Adipose tissue (tissue), 3 donors: ENCODE results near the gene ADCY10. TPM values are rescaled to one million over a fixed set of nuclear protein-coding genes. Genes with fewer than 3 reads are reported as not detected.
"Not testable (repeated sequence)": the region's sequence is repeated elsewhere in the genome, so short reads cannot be mapped to it uniquely, and the experiment has no call there.

Experiments used
- H3K27ac ChIP-seq: one replicate; pipeline ENCODE4 v1.5.1; 2013; ENCODE audit warnings: low read depth, low read length
- WGBS, 3 donors: extraction: QIAGEN DNeasy Blood & Tissue Kit; methylation state at CpG; one replicate each; pipeline ENCODE4 v1.1.7; 2013; 5-methylcytosine and 5-hydroxymethylcytosine counted together
- polyA plus RNA-seq, 3 donors: library from polyadenylated mRNA; stranded (reverse); fragments of 200-250 nt; gene quantifications; one replicate each; pipeline ENCODE4 v1.2.3, GENCODE V29; 2013
- donor health status: healthy with polysubstance abuse.
- donor health status: Bipolar disorder and iron deficiency.
- donor health status: healthy.

Gene ADCY10
- polyA plus RNA-seq, 3 donors, result 0.09 to 0.18 (median 0.11) TPM

DNA sequence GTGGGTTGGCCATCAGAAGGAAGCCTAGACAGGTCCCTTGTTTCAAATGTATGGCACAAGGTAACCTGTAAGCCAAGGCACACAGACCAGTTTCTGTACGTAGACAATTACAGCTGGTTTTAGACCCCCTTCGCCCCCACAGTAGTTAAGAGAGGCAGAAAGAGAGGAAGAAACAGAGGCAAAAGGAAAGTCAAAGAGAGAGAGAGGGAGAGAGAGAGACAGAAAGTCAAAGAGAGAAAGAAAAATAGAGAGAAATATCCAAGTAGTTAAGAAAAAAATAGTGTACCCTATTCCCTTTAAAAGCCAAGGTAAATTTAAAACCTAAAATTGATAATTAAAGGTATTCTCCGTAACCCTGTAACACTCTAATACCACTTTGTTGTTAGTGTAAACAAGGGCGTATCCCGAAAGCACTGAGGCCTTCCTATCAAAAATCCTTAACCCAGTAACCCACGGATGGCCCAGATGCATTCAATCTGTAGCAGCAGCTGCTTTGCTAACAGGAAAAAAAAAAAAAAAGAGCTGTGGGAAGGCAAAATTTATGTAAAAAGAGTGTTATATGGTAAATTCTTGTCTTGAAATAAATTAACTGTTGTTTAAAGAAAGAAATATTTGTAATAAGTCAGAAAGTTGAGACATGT lies 49.4 kb downstream of the ADCY10 start:
- 83 to 86% (median 85%) methylated on average over 6 of the region's 6 CpGs for WGBS, 3 donors

DNA sequence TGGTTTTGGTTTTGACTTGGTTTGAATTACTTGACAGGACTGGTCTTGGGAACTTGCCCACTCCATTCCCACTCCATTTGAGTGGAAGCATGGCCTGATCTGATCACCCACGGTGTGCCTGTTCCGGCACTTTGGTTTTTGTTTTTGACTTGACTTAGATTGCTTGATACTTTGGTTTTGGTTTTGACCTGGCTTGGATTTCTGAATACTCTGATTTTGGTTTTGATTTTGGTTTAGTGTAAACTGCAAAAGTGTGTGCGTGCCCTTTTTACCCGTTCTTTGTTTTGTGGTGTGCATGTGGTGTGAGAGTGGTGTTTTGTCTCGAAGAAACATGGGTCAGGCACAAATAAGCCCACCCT lies 50.0 kb downstream of the ADCY10 start:
- 97 to 98% (median 97%) methylated on average over 5 of the region's 5 CpGs for WGBS, 3 donors
- no peak overlapping the region for H3K27ac ChIP-seq

More for the DNA sequence above, 49.4 kb downstream of the ADCY10 start:
- no peak overlapping the region for H3K27ac ChIP-seq

GRCh38 chr1:167863191-167863920 lies 50.6 kb downstream of the ADCY10 start:
- H3K27ac ChIP-seq, result not testable (repeated sequence)
- 90 to 97% (median 93%) methylated on average over 26 of the region's 26 CpGs for WGBS, 3 donors

DNA sequence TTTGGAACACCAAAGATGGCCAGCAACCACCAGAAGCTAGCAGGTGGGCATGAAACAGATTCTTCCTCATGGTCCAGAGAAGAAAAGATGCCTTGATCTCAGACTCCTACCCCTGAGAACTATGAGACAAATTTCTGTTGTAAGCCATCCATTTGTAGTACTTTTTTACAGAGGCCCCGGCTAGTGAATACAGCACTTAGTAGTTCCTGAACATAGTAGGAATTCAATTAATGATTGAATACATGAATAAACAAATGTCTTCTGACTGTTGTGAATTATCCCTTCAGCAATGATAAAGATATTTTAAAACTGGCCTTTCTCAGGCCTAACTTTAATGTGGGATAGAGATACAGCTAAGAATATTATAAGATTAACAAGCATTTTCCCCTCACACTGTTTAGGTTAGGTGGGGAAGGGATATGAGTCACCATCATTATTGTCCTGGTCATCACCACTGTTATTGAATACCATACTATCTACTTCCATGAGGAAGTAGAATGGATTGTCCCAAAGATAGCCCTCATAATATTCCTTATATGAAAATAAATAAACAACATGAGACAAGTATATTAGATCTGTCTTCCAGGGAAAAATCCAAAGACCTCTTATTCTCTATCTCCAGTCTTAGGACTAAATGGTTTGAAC lies 51.4 kb downstream of the ADCY10 start:
- H3K27ac ChIP-seq, result no peak overlapping the region
- 98 to 100% (median 100%) methylated on average over 1 of the region's 1 CpG for WGBS, 3 donors

DNA sequence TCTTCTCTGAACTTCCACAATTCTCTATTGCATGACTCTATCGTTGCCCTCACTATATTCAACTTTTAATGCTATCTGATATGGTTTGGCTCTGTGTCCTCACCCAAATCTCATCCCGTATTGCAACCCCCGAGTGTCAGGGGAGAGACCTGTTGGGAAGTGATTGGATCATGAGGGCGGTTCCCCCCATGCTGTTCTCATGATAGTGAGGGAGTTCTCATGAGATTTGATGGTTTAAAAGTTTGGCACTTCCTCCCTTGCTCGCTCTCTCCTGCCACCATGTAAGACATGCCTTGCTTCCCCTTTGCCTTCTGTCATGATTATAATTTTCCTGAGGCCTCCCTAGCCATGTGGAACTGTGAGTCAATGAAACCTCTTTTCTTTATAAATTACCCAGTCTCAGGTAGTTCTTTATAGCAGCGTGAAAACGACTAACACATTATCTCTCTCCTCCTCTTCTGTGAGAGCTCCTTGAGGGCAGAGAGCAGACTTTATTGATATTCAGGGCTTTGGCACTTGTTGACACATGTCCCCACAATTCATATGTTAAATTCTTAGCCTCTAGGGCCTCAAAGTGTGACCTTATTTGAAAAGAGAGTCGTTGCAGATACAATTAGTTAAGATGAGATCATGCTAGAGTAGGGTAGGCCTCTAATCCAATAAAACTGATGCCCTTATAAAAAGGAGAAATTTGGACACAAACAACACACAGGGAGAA lies 52.1 kb downstream of the ADCY10 start:
- 83 to 86% (median 84%) methylated on average over 8 of the region's 8 CpGs for WGBS, 3 donors
- H3K27ac ChIP-seq, result no peak overlapping the region

DNA sequence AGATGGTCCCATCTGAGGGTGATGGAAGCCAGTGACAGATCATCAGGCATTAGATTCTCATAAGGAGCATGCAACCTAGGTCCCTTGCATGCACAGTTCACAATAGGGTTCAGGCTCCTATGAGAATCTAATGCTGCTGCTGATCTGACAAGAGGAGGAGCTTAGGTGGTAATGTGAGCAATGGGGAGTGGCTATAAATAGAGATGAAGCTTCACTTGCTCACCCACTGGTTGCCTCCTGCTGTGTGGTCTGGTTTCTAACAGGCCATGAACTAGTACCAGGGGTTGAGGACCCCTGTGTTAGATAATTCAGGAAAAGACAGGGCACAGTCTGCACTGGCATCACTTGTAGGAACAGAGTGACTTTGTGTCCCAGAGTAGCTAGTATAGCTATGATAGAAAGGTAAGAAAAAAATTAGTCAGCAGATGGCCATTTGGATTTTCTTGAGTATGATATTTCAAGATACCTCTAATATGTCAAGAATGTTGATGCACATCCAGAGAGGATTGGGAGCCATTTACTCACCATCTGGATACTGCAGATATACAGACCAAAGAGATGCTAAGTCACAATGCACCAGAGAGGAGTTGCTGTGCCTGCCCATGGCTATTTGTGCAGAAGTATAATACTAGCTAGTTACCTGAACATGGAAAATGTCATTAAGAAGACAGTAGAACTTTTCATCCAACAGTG lies 53.6 kb downstream of the ADCY10 start:
- H3K27ac ChIP-seq, result no peak overlapping the region

DNA sequence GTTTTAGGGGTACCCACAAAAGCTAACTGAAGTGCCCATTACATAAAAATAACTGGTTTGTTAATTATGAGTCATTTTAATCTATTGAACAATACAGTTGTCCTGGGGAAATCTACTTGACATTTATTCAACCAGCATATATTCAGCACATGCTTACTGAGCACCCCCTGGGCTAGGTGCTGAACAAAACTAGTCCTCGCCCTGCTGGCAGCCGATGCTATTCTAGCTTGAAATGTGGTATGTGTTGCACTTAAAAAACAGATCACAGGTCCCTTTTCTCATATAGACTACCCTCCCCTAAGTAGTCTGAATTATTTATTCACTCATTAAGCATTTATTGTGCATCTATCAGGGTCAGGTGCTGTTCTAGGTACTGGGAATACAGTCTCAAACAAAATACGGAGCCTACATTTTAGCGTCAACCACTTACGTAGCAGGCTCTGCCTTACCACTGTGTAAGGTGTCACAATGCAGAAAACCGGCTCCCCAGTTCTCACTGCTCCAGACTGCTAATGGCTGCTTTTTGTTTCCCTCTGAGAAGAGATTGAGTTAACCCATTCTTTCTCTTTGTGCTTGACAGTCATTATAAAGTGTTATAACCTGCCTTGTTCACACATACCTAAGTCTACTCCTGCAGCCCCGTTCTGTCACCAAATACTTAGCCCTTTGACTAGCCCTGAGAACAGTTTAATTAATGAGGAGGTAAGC lies 57.1 kb downstream of the ADCY10 start:
- H3K27ac ChIP-seq, result no peak overlapping the region
- WGBS, 3 donors, result 73 to 89% (median 84%) methylated on average over 7 of the region's 7 CpGs

- WGBS, 3 donors, result 66 to 88% (median 87%) methylated on average over 5 of the region's 5 CpGs
These were observed 59.8 kb downstream of the ADCY10 start for GRCh38 chr1:167854184-167854583.

GRCh38 chr1:167849666-167850065 lies 64.3 kb downstream of the ADCY10 start:
- 90 to 94% (median 93%) methylated on average over 7 of the region's 7 CpGs for WGBS, 3 donors

More at GRCh38 chr1:167854184-167854583, 59.8 kb downstream of the ADCY10 start:
- H3K27ac ChIP-seq, result no peak overlapping the region

GRCh38 chr1:167842872-167843271 lies 71.1 kb downstream of the ADCY10 start:
- WGBS, 3 donors, result 91 to 97% (median 94%) methylated on average over 5 of the region's 5 CpGs
- no peak overlapping the region for H3K27ac ChIP-seq

More at GRCh38 chr1:167849666-167850065, 64.3 kb downstream of the ADCY10 start:
- no peak overlapping the region for H3K27ac ChIP-seq

GRCh38 chr1:167841530-167841929 lies 72.4 kb downstream of the ADCY10 start:
- no peak overlapping the region for H3K27ac ChIP-seq
- 91 to 97% (median 95%) methylated on average over 3 of the region's 3 CpGs for WGBS, 3 donors

- WGBS, 3 donors, result 76 to 86% (median 79%) methylated on average over 2 of the region's 2 CpGs
- H3K27ac ChIP-seq, result no peak overlapping the region
These were observed 74.9 kb downstream of the ADCY10 start for GRCh38 chr1:167839009-167839408.

GRCh38 chr1:167837326-167837725 lies 76.6 kb downstream of the ADCY10 start:
- no peak overlapping the region for H3K27ac ChIP-seq
- WGBS, 3 donors, result 40 to 74% (median 48%) methylated on average over 2 of the region's 2 CpGs

- WGBS, 3 donors, result 66 to 86% (median 71%) methylated on average over 4 of the region's 4 CpGs
- no peak overlapping the region for H3K27ac ChIP-seq
These were observed 77.7 kb downstream of the ADCY10 start for GRCh38 chr1:167836197-167836596.

GRCh38 chr1:167833904-167834303 lies 80.0 kb downstream of the ADCY10 start:
- H3K27ac ChIP-seq, result no peak overlapping the region

- 89 to 95% (median 91%) methylated on average over 5 of the region's 5 CpGs for WGBS, 3 donors
- H3K27ac ChIP-seq, result no peak overlapping the region
These were observed 81.2 kb downstream of the ADCY10 start for GRCh38 chr1:167832693-167833092.

- H3K27ac ChIP-seq, result not testable (repeated sequence)
- 72 to 83% (median 82%) methylated on average over 5 of the region's 5 CpGs for WGBS, 3 donors
These were observed 83.3 kb downstream of the ADCY10 start for GRCh38 chr1:167830668-167831067.

DNA sequence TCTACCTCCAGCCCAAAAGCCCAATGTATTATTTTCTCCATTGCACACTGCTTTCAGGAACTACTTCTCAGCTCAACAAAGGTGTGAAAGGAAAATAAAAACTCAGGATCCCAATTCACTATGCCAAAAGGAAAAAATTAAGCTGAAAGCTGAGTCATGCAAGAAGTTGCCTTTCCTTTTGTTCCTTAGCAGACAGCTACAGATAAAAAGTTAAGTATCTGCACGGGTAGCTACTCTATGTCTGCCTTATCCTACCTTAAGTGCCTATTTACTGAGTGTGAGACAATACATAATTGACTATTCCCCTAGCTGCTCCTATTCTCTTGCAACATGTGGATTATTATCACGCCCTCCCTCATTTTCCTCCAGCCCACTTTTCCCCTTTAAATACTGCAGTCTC lies 84.1 kb downstream of the ADCY10 start:
- WGBS, 3 donors, result 46 to 63% (median 50%) methylated on average over 2 of the region's 2 CpGs
- H3K27ac ChIP-seq, result no peak overlapping the region
